SK-N-SH treated with all-trans-retinoic acid at 6 μM for 48 hours (cell line): ENCODE data around the gene TWF1.

Source experiments
- ATAC-seq: fragments of 200-7000 bp; cut with Tn5 transposase; 3 replicates; pipeline ENCODE4 v1.9.1; 2020; ENCODE audit warnings: mild to moderate bottlenecking, moderate library complexity
- ARNTL ChIP-seq: fragments of 450-650 bp; formaldehyde crosslinking; IDR thresholded peaks from 2 replicates; pipeline ENCODE4 v1.5.0; 2020; ENCODE audit warnings: low read depth, mild to moderate bottlenecking, moderate library complexity, borderline replicate concordance
- CSDC2 ChIP-seq: fragments of 250-450 bp; sonication (Bioruptor Pico); IDR thresholded peaks from 2 replicates; pipeline ENCODE4 v1.5.0; 2020; ENCODE audit warnings: mild to moderate bottlenecking, moderate library complexity
- GLIS3 ChIP-seq: fragments of 250-450 bp; sonication (Bioruptor Pico); IDR thresholded peaks from 2 replicates; pipeline ENCODE4 v1.5.0; 2020; ENCODE audit warnings: mild to moderate bottlenecking, moderate library complexity
- ISL1 ChIP-seq: fragments of 250-450 bp; sonication (Bioruptor Pico); IDR thresholded peaks from 2 replicates; pipeline ENCODE4 v2.1.2; 2022; ENCODE audit warnings: mild to moderate bottlenecking, moderate library complexity
- PPARA ChIP-seq: fragments of 250-450 bp; sonication (Bioruptor Pico); IDR thresholded peaks from 2 replicates; pipeline ENCODE4 v1.5.0; 2020; ENCODE audit warnings: mild to moderate bottlenecking, borderline replicate concordance
- RARB ChIP-seq: fragments of 250-450 bp; sonication (Bioruptor Pico); IDR thresholded peaks from 2 replicates; pipeline ENCODE4 v1.8.0; 2021; ENCODE audit warnings: mild to moderate bottlenecking, moderate library complexity
- SNAI2 ChIP-seq: fragments of 250-450 bp; sonication (Bioruptor Pico); IDR thresholded peaks from 2 replicates; pipeline ENCODE4 v1.5.0; 2020; ENCODE audit warnings: mild to moderate bottlenecking, moderate library complexity
- TCF4 ChIP-seq: fragments of 250-450 bp; sonication (Bioruptor Pico); IDR thresholded peaks from 2 replicates; pipeline ENCODE4 v1.8.0; 2021; ENCODE audit warnings: mild to moderate bottlenecking, moderate library complexity, borderline replicate concordance
- TOX ChIP-seq: fragments of 250-450 bp; sonication (Bioruptor Pico); IDR thresholded peaks from 2 replicates; pipeline ENCODE4 v1.8.0; 2021; ENCODE audit warnings: mild to moderate bottlenecking, moderate library complexity, borderline replicate concordance
- ZC3H10 ChIP-seq: fragments of 250-450 bp; sonication (Bioruptor Pico); IDR thresholded peaks from 2 replicates; pipeline ENCODE4 v1.5.1; 2021; ENCODE audit warnings: mild to moderate bottlenecking, moderate library complexity
- ZFP3 ChIP-seq: fragments of 250-450 bp; sonication (Bioruptor Pico); IDR thresholded peaks from 2 replicates; pipeline ENCODE4 v1.5.0; 2020; ENCODE audit warnings: mild to moderate bottlenecking, moderate library complexity
- ZFP30 ChIP-seq: fragments of 450-650 bp; formaldehyde crosslinking; IDR thresholded peaks from 2 replicates; pipeline ENCODE4 v1.5.0; 2022; ENCODE audit warnings: mild to moderate bottlenecking, moderate library complexity
- ZNF565 ChIP-seq: fragments of 450-650 bp; formaldehyde crosslinking; conservative IDR thresholded peaks from 2 replicates; pipeline ENCODE4 v1.5.0; 2020; ENCODE audit warnings: low read depth, mild to moderate bottlenecking, moderate library complexity
- ZNF70 ChIP-seq: fragments of 450-650 bp; formaldehyde crosslinking; IDR thresholded peaks from 2 replicates; pipeline ENCODE4 v1.5.0; 2020; ENCODE audit warnings: mild to moderate bottlenecking, moderate library complexity
- ZNF8 ChIP-seq: fragments of 450-650 bp; formaldehyde crosslinking; IDR thresholded peaks from 2 replicates; pipeline ENCODE4 v1.5.0; 2020; ENCODE audit warnings: mild to moderate bottlenecking, moderate library complexity
- TF ChIP-seq, protein P1 (sequence below): fragments of 250-450 bp; sonication (Bioruptor Pico); IDR thresholded peaks from 2 replicates; pipeline ENCODE4 v1.5.1; 2021; ENCODE audit warnings: mild to moderate bottlenecking, moderate library complexity
- TF ChIP-seq, protein P2 (sequence below): fragments of 250-450 bp; sonication (Bioruptor Pico); IDR thresholded peaks from 2 replicates; pipeline ENCODE4 v1.5.1; 2020; ENCODE audit warnings: low read depth, mild to moderate bottlenecking, moderate library complexity
- TF ChIP-seq, protein P3 (sequence below): fragments of 250-450 bp; sonication (Bioruptor Pico); IDR thresholded peaks from 2 replicates; pipeline ENCODE4 v1.8.0; 2021; ENCODE audit warnings: low read depth, mild to moderate bottlenecking, moderate library complexity, borderline replicate concordance
- TF ChIP-seq, protein P4 (sequence below): fragments of 250-450 bp; sonication (Bioruptor Pico); IDR thresholded peaks from 2 replicates; pipeline ENCODE4 v1.5.0; 2020; ENCODE audit warnings: mild to moderate bottlenecking, moderate library complexity

The TWF1 gene

DNA sequence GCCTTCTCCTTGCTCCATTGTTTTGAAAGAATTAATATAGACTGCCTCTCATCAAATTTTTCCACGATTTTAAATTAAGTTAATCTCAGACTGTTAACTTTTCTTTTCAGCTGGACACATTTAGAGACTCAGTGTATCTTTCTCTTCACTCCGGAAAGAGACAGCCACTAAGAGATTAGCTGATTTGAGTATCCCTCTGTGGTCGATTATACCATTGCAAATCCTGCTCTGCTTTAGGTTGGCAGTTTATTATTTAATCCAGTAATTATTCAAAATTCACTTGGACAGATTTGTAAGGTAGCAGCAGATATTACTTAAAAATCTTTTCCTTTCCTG is 588 bp upstream of the TWF1 start (continued):
- no peak for TF ChIP-seq ZNF565 (CRISPR knock-in tag)
- TF ChIP-seq, protein P1, sequence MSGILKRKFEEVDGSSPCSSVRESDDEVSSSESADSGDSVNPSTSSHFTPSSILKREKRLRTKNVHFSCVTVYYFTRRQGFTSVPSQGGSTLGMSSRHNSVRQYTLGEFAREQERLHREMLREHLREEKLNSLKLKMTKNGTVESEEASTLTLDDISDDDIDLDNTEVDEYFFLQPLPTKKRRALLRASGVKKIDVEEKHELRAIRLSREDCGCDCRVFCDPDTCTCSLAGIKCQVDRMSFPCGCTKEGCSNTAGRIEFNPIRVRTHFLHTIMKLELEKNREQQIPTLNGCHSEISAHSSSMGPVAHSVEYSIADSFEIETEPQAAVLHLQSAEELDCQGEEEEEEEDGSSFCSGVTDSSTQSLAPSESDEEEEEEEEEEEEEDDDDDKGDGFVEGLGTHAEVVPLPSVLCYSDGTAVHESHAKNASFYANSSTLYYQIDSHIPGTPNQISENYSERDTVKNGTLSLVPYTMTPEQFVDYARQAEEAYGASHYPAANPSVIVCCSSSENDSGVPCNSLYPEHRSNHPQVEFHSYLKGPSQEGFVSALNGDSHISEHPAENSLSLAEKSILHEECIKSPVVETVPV: no peak
- no peak for TF ChIP-seq ZFP30 (CRISPR knock-in tag)

DNA sequence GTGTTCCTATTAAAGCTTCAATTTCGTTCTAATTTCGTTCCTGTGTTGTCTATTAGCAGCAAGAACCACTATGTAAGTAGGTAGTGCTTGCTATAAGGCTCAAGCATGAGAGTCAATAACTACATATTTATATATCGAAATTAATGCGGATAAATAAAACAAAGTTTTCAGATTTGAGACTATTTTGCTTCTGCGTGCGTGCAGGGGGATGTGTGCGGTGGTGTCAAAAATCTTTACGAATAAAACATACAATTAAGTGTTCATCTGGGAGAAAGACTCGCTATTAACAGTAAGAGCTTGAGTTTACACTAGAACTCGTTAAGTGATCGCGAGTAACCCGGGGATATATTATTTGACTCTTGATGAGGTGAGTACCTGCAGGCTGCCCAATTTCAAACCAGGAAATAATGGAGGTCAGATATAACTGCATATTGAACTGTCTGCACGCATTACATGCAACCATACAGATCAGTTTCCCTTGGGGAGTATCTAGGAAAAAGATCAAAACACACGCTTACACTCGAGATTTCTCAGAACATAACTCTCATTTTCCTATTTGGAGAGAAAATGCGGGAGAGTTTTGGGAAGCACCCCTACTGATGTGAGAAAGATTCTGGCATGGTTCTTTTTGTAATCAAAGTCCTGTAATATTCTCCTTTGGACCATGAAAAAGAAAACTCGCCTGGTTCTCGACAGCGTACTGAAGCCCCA is 813 bp downstream of the TWF1 start:
- peak; percentile 29 for ATAC-seq
- TF ChIP-seq ZNF8: no peak
- TF ChIP-seq, protein P2, sequence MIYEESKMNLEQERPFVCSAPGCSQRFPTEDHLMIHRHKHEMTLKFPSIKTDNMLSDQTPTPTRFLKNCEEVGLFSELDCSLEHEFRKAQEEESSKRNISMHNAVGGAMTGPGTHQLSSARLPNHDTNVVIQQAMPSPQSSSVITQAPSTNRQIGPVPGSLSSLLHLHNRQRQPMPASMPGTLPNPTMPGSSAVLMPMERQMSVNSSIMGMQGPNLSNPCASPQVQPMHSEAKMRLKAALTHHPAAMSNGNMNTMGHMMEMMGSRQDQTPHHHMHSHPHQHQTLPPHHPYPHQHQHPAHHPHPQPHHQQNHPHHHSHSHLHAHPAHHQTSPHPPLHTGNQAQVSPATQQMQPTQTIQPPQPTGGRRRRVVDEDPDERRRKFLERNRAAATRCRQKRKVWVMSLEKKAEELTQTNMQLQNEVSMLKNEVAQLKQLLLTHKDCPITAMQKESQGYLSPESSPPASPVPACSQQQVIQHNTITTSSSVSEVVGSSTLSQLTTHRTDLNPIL (CRISPR knock-in tag): no peak
- TF ChIP-seq GLIS3 (CRISPR knock-in tag): no peak
- no peak for TF ChIP-seq ZNF70 (CRISPR knock-in tag)
- no peak for TF ChIP-seq SNAI2 (CRISPR knock-in tag)

DNA sequence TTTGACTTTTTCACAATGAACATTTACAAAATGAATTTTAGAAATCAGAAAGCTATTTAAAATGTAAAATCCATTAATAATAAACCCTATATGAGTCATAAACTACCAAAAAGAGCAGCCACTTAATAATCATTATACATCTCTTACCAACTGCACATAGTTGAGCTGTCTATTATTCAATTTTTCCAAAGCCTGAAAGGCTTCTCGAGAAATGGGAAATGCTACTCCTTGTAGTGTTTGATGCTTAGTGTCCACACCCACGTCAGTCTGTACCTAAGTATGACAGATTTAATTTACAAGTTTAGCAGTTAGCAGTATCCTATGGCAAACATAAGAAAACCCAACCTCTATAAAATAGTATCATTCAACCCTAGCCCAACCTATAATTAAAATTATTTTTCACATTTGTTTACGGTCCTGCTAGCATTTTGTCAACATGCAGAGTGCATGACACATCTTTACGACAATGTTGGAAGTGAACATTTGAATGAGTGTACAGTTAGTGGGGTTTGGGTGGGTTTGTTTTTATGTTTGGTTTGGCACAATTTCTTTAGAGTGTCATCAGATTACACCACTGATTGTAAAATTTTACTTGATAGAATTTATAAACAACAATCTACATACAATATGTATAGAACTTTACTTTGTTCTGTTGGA is 8.4 kb downstream of the TWF1 start:
- TF ChIP-seq CSDC2 (no peak), SNAI2 (CRISPR knock-in tag) (no peak), ZC3H10 (CRISPR knock-in tag) (no peak), PPARA (CRISPR knock-in tag) (no peak), RARB (CRISPR knock-in tag) (no peak), ZFP3 (CRISPR knock-in tag) (no peak), ARNTL (CRISPR knock-in tag) (no peak), TCF4 (no peak), ZNF70 (CRISPR knock-in tag) (no peak), ZNF8 (no peak)
- TF ChIP-seq, protein P3, sequence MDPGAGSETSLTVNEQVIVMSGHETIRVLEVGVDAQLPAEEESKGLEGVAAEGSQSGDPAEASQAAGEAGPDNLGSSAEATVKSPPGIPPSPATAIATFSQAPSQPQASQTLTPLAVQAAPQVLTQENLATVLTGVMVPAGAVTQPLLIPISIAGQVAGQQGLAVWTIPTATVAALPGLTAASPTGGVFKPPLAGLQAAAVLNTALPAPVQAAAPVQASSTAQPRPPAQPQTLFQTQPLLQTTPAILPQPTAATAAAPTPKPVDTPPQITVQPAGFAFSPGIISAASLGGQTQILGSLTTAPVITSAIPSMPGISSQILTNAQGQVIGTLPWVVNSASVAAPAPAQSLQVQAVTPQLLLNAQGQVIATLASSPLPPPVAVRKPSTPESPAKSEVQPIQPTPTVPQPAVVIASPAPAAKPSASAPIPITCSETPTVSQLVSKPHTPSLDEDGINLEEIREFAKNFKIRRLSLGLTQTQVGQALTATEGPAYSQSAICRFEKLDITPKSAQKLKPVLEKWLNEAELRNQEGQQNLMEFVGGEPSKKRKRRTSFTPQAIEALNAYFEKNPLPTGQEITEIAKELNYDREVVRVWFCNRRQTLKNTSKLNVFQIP: no peak
- ATAC-seq: no peak

DNA sequence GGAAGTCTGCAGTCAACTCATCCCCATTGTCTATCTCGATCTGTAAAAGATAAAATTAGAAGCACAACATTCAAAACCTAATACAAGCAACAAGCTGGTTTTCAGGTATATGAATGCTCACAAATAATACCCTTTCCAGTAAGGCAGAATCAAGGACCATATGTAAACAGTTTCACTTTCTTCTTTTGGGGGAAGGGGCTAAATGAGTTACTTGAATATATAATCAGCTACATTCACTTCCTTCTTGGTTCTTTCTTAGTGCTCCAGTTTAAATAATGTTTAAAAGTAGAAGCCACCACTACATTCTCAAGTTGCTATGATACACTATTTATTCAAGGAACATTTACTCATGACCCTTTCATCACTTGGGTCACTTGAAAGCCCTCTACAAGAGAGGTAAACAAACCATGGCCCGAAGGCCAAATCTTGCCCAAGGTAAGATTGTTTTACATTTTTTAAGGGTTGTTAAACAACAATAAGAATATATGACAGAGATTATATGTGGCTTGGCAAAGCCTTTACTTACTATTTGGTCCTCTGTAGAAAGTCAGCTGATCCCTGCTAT is 10.3 kb downstream of the TWF1 start:
- no peak for ATAC-seq
- TF ChIP-seq SNAI2 (CRISPR knock-in tag) (no peak), PPARA (CRISPR knock-in tag) (no peak), ARNTL (CRISPR knock-in tag) (no peak), TOX (CRISPR knock-in tag) (no peak)
- TF ChIP-seq, protein P4, sequence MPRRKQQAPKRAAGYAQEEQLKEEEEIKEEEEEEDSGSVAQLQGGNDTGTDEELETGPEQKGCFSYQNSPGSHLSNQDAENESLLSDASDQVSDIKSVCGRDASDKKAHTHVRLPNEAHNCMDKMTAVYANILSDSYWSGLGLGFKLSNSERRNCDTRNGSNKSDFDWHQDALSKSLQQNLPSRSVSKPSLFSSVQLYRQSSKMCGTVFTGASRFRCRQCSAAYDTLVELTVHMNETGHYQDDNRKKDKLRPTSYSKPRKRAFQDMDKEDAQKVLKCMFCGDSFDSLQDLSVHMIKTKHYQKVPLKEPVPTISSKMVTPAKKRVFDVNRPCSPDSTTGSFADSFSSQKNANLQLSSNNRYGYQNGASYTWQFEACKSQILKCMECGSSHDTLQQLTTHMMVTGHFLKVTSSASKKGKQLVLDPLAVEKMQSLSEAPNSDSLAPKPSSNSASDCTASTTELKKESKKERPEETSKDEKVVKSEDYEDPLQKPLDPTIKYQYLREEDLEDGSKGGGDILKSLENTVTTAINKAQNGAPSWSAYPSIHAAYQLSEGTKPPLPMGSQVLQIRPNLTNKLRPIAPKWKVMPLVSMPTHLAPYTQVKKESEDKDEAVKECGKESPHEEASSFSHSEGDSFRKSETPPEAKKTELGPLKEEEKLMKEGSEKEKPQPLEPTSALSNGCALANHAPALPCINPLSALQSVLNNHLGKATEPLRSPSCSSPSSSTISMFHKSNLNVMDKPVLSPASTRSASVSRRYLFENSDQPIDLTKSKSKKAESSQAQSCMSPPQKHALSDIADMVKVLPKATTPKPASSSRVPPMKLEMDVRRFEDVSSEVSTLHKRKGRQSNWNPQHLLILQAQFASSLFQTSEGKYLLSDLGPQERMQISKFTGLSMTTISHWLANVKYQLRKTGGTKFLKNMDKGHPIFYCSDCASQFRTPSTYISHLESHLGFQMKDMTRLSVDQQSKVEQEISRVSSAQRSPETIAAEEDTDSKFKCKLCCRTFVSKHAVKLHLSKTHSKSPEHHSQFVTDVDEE (CRISPR knock-in tag): no peak

DNA sequence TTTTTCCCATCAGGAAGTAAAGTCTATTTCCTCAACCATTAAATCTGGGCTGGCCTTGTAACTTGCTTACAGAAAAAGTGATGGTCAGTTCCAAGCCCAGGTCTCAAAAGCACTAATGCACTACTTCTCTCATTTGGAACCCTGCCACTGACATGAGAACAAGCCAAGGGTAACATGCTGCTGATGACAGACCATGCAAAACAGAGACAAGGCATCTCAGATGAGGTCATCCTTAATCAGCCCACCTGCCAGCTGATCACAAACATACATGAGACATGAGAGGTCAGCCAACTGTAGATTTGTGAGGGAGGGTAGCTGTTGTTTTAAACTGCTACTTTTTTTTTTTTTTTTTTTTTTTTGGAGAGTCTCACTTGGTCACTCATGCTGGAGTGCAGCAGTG is 16.2 kb downstream of the TWF1 start:
- ATAC-seq: peak; percentile 31; the same call in 1 of the 3 replicates
- TF ChIP-seq, protein P4 (CRISPR knock-in tag): 0 out of 2 replicates have a peak, but pooled peaks have one; percentile 35
- no peak for TF ChIP-seq TOX (CRISPR knock-in tag)
- peak; percentile 79 for TF ChIP-seq ISL1 (CRISPR knock-in tag)
- no peak for TF ChIP-seq ZFP30 (CRISPR knock-in tag)
- TF ChIP-seq, protein P2 (CRISPR knock-in tag): peak; percentile 72; the same call in 1 of the 2 replicates
- TF ChIP-seq TCF4: no peak
- no peak for TF ChIP-seq ZNF565 (CRISPR knock-in tag)
- no peak for TF ChIP-seq RARB (CRISPR knock-in tag)
